ENCODE measurements around the gene GCN1. TPM values are rescaled to one million over a fixed set of nuclear protein-coding genes. Genes with fewer than 3 reads are reported as not detected.
"Not testable (repeated sequence)": the region's sequence is repeated elsewhere in the genome, so short reads cannot be mapped to it uniquely, and the experiment has no call there.

The GCN1 gene
- total RNA-seq, 4 donors from 2014 or later = 37.8 to 115 (median 50.8) TPM

DNA sequence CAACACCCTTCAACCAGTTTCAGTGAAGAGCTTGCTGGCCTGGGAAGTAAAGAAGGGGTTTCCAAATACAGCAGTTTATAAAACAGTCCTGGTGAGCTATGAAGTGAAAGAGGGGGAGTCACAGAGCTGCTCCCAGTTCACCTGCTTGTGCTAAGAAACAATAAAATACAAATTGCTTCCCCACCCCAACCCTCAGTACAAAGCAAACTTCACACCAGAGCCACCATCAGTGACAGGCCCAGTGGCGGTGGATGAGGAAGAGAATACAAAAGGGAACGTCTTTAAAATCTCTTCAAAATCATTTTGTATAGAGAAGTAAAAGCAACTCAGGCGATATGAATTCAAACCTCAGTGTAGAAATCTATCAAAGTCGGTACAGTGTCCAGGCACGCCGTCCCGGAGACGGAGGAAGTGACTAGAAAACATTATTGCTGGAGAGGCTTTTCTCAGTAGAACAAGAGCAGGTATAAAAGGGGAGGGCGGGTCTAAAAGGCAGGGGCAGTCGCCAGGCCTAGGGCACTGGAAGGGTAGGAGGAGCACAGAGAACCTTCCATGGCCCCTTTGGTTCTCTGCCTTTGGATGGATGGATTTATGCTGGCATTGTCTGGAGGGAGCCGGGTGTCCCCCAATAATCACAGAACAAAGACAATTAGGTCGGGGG, 16.9 kb upstream of the GCN1 start:
- intact Hi-C loops (cut with DNase I; ENCODE audit: low total_unique reads) = no loop called here
- 85 to 86% methylated on average over 12 of the region's 12 CpGs for WGBS, 2 donors
- DNase-seq (ENCODE audit: low spot score in 2 of 2) = no peak
- no peak for TF ChIP-seq POLR2A (IDR thresholded peaks at IDR 0.05)
- TF ChIP-seq, protein P1, sequence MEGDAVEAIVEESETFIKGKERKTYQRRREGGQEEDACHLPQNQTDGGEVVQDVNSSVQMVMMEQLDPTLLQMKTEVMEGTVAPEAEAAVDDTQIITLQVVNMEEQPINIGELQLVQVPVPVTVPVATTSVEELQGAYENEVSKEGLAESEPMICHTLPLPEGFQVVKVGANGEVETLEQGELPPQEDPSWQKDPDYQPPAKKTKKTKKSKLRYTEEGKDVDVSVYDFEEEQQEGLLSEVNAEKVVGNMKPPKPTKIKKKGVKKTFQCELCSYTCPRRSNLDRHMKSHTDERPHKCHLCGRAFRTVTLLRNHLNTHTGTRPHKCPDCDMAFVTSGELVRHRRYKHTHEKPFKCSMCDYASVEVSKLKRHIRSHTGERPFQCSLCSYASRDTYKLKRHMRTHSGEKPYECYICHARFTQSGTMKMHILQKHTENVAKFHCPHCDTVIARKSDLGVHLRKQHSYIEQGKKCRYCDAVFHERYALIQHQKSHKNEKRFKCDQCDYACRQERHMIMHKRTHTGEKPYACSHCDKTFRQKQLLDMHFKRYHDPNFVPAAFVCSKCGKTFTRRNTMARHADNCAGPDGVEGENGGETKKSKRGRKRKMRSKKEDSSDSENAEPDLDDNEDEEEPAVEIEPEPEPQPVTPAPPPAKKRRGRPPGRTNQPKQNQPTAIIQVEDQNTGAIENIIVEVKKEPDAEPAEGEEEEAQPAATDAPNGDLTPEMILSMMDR (IDR thresholded peaks at IDR 0.05) = no peak
- no peak overlapping the region for H3K4me3 ChIP-seq (ENCODE audit: low read depth, poor library complexity, severe bottlenecking)

DNA sequence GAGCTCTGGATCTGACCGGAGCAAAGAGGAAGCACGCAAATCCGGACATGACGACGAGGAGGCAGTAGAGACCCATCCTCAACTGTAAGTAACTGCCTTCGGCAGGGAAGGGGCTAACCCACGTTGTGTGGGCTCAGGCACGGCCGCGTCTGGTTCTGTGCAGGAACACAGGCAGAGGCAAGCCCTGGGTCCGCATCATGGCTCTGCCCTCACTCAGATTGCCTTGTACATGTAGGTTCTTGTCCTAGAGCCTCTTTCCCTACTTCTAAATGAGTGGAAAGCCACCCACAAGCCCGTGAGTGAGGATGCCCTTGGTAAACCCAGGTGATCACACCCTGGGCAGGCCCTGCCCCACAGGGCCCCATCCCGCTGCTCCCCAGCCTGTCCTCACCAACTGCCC, 15.3 kb upstream of the GCN1 start:
- no peak for DNase-seq (ENCODE audit: low spot score in 2 of 2)
- TF ChIP-seq, protein P1 (IDR thresholded peaks at IDR 0.05) = no peak
- TF ChIP-seq POLR2A (IDR thresholded peaks at IDR 0.05) = no peak
- H3K4me3 ChIP-seq (ENCODE audit: low read depth, poor library complexity, severe bottlenecking) = no peak overlapping the region
- WGBS, 2 donors = 53 to 57% methylated on average over 12 to 13 of the region's 13 CpGs
- intact Hi-C loops (cut with DNase I; ENCODE audit: low total_unique reads) = no loop called here

DNA sequence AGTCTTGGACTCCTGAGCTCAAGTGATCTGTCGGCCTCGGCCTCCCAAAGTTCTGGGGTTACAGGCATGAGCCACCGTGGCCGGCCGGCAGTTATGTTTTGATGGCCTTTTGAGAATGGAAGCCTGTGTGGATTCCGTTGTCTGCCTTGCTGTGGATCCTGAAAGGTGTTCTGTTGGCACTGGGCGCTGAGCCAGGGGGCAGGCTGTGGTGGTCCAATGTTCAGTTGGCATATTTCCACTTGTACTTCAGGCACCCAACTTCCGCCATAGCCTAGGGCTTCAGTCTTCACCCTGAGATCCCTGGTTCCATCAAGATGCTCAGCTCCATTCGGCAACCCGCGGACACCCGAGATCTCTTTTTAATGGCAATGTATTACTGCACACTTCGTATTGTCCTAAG, 12.7 kb upstream of the GCN1 start:
- no peak for TF ChIP-seq POLR2A (IDR thresholded peaks at IDR 0.05)
- TF ChIP-seq, protein P1 (IDR thresholded peaks at IDR 0.05) = no peak
- intact Hi-C loops (cut with DNase I; ENCODE audit: low total_unique reads) = no loop called here
- WGBS, 2 donors = 96 to 98% methylated on average over 13 of the region's 13 CpGs
- no peak overlapping the region for H3K4me3 ChIP-seq (ENCODE audit: low read depth, poor library complexity, severe bottlenecking)
- no peak for DNase-seq (ENCODE audit: low spot score in 2 of 2)

DNA sequence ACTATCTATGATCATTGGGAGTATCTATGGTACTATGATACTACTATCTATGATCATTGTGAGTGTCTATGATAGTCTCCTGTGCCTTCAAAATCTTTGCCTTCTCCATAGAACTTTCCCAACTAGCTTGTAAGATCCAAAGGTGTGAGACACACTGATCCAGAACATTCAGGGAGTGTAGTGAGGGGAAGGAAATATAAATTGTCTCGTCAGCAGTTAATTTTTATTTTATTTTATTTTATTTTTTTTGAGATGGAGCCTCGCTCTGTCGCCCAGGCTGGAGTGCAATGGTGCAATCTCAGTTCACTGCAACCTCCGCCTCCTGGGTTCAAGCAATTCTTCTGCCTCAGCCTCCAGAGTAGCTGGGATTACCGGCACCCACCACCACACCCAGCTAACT, 12.3 kb upstream of the GCN1 start:
- DNase-seq (ENCODE audit: low spot score in 2 of 2); intact Hi-C loops (cut with DNase I; ENCODE audit: low total_unique reads); H3K4me3 ChIP-seq (ENCODE audit: low read depth, poor library complexity, severe bottlenecking): not testable (repeated sequence)
- WGBS, 2 donors = 91 to 94% methylated on average over 5 of the region's 5 CpGs

DNA sequence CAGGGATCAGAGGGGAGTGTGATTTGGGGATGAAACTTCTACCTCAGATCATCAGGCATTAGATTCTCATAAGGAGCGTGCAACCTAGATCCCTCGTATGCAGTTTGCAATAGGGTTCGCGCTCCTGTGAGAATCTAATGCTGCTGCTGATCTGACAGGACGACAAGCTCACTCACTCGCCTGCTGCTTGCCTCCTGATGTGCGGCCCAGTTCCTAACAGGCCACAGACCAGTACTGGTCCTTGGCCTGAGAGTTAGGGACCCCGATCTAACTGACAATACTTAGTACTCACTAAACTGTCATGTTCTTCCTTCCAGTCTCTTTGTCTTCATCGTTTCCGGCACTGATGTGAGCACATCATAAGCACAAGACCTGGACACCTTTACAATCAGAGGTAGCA, 11.7 kb upstream of the GCN1 start:
- 94 to 96% methylated on average over 10 of the region's 10 CpGs for WGBS, 2 donors
- no peak overlapping the region for H3K4me3 ChIP-seq (ENCODE audit: low read depth, poor library complexity, severe bottlenecking)
- intact Hi-C loops (cut with DNase I; ENCODE audit: low total_unique reads) = no loop called here
- TF ChIP-seq, protein P1 (IDR thresholded peaks at IDR 0.05) = no peak
- TF ChIP-seq POLR2A (IDR thresholded peaks at IDR 0.05) = no peak
- DNase-seq (ENCODE audit: low spot score in 2 of 2) = no peak

DNA sequence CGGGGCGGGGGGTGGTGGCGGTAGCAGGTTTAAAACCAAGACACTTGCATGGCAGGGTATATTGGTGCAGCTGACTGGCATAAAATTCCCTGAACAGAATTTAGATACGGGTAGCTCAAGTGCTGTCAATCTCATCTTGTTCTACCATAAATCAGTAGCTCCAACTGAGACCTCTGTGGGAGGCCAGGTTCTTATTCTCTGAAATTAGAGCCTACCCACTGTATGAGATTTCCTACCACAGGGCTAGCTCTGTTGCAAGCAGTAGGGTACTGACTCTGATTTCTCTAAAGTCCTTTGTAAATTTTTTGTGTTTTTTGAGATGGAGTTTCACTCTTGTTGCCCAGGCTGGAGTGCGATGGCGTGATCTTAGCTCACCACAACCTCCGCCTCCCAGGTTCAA, 9.7 kb upstream of the GCN1 start:
- DNase-seq (ENCODE audit: low spot score in 2 of 2) = no peak
- intact Hi-C loops (cut with DNase I; ENCODE audit: low total_unique reads) = no loop called here
- 88 to 93% methylated on average over 7 of the region's 7 CpGs for WGBS, 2 donors
- TF ChIP-seq POLR2A (IDR thresholded peaks at IDR 0.05) = no peak
- TF ChIP-seq, protein P1 (IDR thresholded peaks at IDR 0.05) = no peak
- no peak overlapping the region for H3K4me3 ChIP-seq (ENCODE audit: low read depth, poor library complexity, severe bottlenecking)
